ENCODE measurements around the gene PPP3CB. TPM values are rescaled to one million over a fixed set of nuclear protein-coding genes. Genes with fewer than 3 reads are reported as not detected.

The PPP3CB gene
- total RNA-seq, 1 donor from 2014 or later: 60.2 TPM

- DNase-seq (ENCODE audit: low read depth): peak; percentile 80
Measured at GRCh38 chr10:73480158-73480557, 15.7 kb downstream of the PPP3CB start.

- no peak for DNase-seq (ENCODE audit: low read depth)
Measured at GRCh38 chr10:73478636-73479035, 17.2 kb downstream of the PPP3CB start.

GRCh38 chr10:73471226-73471625 lies 24.6 kb downstream of the PPP3CB start:
- no peak for DNase-seq (ENCODE audit: low read depth)

GRCh38 chr10:73469579-73469978 lies 26.2 kb downstream of the PPP3CB start:
- no peak for DNase-seq (ENCODE audit: low read depth)

DNA sequence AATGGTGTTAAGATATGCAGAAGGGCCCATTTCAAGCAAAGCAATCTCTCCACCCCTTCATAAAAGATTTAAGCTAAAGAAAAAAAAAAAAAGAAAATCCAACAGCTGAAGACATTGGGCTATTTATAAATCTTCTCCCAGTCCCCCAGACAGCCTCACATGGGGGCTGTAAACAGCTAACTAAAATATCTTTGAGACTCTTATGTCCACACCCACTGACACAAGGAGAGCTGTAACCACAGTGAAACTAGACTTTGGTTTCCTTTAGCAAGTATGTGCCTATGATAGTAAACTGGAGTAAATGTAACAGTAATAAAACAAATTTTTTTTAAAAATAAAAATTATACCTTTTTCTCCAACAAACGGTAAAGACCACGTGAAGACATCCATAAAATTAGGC lies 28.6 kb downstream of the PPP3CB start:
- no peak for DNase-seq (ENCODE audit: low read depth)

DNA sequence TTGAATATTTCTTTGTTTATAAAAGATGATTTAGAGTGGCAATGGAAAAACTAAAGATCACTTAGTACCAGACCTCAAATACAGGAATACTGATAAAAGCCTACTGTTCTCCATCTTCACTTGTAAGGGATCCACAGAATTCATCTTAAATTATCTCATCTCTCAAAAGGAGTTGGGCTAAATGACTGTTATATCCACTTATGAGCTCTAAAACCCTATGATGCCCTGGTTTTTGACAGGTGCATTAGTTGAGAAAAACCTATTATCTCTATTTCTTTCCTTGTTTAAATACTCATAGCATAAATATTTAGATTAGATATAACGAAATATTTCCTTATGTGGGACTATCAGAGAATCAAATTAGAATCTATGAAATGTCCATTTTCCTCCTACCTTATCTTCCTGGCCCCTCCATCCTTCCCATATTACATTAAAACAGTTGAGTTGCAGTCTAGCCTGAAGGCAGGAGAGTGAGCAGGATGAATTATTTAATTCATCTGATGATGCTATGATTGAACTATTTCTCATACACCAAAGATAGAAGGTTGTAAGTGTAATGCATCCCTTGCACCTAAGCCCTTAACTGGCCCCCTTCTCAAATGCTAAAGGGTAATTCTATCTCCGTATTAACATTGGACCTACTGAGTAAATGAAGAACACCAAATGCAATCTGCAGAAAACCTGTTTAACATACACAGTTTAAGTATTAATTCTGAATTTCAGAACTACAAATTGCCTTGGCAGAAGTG lies 29.7 kb downstream of the PPP3CB start:
- no peak for DNase-seq (ENCODE audit: low read depth)

GRCh38 chr10:73460897-73461296 lies 34.9 kb downstream of the PPP3CB start:
- DNase-seq (ENCODE audit: low read depth): no peak

- DNase-seq (ENCODE audit: low read depth): no peak
Measured at GRCh38 chr10:73459683-73460314, 36.0 kb downstream of the PPP3CB start.

GRCh38 chr10:73456187-73456890 lies 39.5 kb downstream of the PPP3CB start:
- no peak for DNase-seq (ENCODE audit: low read depth)

GRCh38 chr10:73449113-73449512 lies 46.7 kb downstream of the PPP3CB start:
- DNase-seq (ENCODE audit: low read depth): no peak

- no peak for DNase-seq (ENCODE audit: low read depth)
Measured at GRCh38 chr10:73448384-73448783, 47.4 kb downstream of the PPP3CB start.

DNA sequence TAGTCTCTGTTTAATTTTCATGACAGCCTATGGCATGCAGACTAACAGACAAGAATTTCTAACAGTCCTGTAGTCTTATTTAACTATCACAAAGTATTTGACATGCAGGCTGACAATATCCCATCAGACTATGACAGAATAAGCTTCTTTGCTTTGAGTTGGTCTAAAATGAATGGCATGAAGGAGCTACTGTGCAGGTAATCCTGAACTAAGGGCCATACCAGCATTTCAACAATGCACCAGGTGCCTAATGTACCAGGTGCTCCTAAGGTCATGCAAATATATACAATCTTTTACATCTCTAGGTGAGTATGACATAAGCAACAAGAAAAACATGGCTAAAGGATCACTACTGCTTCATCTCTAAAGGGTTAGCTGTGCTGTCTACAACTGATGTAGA lies 48.9 kb downstream of the PPP3CB start:
- no peak for DNase-seq (ENCODE audit: low read depth)

- DNase-seq (ENCODE audit: low read depth): no peak
Measured at GRCh38 chr10:73444457-73444856, 51.4 kb downstream of the PPP3CB start.

- DNase-seq (ENCODE audit: low read depth): peak; percentile 87
Measured at GRCh38 chr10:73439605-73440312, 56.1 kb downstream of the PPP3CB start.

DNA sequence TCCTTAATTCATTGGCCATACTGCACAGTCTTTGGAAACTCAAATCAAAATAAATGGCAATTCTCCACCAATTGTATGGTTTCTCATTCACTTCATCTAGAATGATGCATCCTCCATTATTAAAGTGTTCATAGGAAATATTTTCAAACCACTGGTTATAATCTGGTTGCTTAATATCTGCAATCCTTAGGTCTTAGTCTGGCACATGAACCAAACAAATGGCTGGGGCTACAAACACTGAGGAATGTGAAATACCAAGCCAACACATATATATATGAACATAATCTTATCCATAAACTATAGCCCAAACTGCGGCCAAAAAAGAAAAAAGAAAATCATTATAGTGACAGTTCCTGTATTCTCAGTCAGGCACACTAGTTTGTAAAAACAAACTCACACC lies 56.8 kb downstream of the PPP3CB start:
- no peak for DNase-seq (ENCODE audit: low read depth)

GRCh38 chr10:73433538-73433867 lies 62.3 kb downstream of the PPP3CB start, which contains the start of gene MSS51:
MSS51 (minus strand) TSS chr10:73433561; CDS start chr10:73428284, 5,277 bp downstream.
- no peak for DNase-seq (ENCODE audit: low read depth)

DNA sequence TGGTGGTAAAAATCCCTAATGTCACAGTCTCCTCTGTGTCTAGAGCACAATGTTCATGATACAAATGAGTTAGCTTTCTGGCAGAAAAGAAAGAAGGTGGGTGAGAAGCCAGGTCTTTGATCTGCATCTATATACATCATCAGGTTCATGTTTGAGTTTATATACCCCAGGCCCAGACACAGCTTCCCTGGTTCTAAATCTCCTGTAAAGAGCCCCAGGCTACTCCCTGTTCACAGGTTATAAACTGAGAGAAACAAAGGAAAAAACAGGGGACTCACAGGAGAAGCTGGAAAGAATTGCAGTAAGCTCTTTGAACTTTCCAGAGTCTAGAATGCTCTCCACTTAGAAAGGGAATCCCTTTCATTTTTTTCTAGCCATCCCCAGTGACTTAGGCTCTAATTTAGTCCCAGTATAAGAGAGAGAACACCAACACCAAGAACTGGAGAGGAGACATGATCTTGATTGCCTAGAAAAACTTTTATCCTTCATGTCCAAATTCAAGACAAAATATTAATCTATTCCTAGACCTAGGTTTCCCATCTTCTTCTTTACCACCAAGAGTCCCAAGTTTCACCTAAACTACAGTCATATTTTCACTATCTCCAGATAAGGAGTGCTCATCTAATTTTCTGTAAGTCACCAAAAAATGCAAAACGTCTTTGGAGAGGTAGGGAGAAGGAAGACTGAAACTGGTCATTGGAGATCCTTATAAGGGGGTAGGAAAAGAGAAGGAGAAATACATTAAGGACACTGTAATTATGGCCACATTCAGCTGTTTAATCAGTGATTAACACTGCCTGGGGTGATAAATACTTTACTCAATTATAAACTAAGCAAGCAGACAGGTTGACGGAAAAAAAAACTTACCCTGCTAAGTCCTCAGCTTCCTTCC lies 62.9 kb downstream of the PPP3CB start:
- peak; percentile 78 for DNase-seq (ENCODE audit: low read depth)

GRCh38 chr10:73426318-73426717 lies 69.5 kb downstream of the PPP3CB start:
- DNase-seq (ENCODE audit: low read depth): no peak

- no peak for DNase-seq (ENCODE audit: low read depth)
Measured at GRCh38 chr10:73424478-73424877, 71.3 kb downstream of the PPP3CB start.

DNA sequence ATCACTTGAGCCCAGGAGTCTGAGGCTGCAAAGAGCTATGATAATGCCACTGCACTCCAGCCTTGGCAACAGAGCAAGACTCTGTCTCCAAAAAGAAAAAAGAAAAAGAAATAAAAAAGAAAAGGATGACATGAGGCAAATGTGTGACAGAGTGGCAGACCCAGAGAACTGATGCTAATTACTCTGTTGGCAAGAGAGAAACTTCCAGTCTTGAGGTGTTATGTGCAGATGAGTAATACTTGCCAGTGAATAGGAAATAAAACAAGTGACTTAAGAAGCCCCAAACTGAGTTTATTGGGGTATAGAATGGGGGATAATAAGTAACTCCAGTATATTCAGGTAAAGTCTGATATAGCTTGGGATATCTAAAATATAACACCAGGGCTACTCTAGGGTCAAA lies 72.5 kb downstream of the PPP3CB start:
- no peak for DNase-seq (ENCODE audit: low read depth)

DNA sequence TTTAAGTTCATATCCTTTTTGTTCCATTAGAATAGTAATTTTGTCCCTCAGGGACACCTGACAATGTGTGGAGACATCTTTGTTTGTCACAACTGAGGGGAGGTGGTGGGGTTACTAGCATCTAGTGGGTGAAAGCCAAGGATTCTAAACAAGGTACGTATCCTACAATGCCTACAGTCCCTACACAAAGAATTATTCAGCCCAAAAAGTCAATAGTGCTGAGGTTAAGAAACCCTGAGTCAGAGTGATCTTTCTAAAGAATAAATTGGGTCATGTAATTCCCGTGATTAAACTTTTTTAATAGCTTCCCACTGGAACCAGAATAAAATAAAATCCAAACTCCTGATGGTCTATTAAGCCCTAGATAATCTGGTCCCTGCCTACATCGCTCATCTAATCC lies 79.3 kb downstream of the PPP3CB start:
- no peak for DNase-seq (ENCODE audit: low read depth)
